HL-60 (cell line): ENCODE results near the gene NEDD8.

ENCODE experiments used
- POLR2AphosphoS5 ChIP-seq: IDR thresholded peaks from 2 replicates; pipeline ENCODE4 v1.6.1; 2012; ENCODE audit warnings: low read depth
- TF ChIP-seq, protein P1 (sequence below): IDR thresholded peaks from one replicate; pipeline ENCODE4 v1.5.1; 2011; ENCODE audit warnings: low read length, control low read depth, inconsistent platforms; ENCODE audit not compliant: insufficient read depth
- TF ChIP-seq, protein P2 (sequence below): IDR thresholded peaks from 2 replicates; pipeline ENCODE4 v1.6.1; 2012; ENCODE audit warnings: low read depth; ENCODE audit not compliant: insufficient replicate concordance

DNA sequence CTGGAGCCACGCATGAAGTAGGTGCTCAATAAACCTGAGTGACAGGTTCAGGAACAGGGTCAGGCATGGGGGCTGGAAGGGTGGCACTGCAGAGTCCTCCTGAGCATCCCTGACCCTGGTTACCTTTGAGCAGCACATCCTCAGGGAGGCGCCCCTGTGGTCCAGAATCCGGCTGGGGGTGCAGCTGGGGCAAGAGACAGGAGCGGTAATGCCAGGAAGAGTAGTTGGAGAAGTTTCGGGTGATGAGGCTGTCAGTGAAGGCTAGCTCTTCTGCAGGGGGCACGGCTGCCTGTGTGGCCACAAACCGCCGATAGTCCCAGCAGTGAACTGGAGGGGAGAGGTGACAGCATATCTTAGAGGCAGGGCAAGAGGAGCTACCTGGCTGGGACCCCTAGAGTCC lies 37.2 kb upstream of the NEDD8 start:
- TF ChIP-seq, protein P1, sequence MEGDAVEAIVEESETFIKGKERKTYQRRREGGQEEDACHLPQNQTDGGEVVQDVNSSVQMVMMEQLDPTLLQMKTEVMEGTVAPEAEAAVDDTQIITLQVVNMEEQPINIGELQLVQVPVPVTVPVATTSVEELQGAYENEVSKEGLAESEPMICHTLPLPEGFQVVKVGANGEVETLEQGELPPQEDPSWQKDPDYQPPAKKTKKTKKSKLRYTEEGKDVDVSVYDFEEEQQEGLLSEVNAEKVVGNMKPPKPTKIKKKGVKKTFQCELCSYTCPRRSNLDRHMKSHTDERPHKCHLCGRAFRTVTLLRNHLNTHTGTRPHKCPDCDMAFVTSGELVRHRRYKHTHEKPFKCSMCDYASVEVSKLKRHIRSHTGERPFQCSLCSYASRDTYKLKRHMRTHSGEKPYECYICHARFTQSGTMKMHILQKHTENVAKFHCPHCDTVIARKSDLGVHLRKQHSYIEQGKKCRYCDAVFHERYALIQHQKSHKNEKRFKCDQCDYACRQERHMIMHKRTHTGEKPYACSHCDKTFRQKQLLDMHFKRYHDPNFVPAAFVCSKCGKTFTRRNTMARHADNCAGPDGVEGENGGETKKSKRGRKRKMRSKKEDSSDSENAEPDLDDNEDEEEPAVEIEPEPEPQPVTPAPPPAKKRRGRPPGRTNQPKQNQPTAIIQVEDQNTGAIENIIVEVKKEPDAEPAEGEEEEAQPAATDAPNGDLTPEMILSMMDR, result no peak
- TF ChIP-seq, protein P2, sequence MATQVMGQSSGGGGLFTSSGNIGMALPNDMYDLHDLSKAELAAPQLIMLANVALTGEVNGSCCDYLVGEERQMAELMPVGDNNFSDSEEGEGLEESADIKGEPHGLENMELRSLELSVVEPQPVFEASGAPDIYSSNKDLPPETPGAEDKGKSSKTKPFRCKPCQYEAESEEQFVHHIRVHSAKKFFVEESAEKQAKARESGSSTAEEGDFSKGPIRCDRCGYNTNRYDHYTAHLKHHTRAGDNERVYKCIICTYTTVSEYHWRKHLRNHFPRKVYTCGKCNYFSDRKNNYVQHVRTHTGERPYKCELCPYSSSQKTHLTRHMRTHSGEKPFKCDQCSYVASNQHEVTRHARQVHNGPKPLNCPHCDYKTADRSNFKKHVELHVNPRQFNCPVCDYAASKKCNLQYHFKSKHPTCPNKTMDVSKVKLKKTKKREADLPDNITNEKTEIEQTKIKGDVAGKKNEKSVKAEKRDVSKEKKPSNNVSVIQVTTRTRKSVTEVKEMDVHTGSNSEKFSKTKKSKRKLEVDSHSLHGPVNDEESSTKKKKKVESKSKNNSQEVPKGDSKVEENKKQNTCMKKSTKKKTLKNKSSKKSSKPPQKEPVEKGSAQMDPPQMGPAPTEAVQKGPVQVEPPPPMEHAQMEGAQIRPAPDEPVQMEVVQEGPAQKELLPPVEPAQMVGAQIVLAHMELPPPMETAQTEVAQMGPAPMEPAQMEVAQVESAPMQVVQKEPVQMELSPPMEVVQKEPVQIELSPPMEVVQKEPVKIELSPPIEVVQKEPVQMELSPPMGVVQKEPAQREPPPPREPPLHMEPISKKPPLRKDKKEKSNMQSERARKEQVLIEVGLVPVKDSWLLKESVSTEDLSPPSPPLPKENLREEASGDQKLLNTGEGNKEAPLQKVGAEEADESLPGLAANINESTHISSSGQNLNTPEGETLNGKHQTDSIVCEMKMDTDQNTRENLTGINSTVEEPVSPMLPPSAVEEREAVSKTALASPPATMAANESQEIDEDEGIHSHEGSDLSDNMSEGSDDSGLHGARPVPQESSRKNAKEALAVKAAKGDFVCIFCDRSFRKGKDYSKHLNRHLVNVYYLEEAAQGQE, result no peak
- TF ChIP-seq POLR2AphosphoS5, result no peak
